GM23338 (cell line): ENCODE results near the gene CNN2. TPM values are rescaled to one million over a fixed set of nuclear protein-coding genes. Genes with fewer than 3 reads are reported as not detected.

Source experiments
- ATAC-seq: fragments of 200-7000 bp; cut with Tn5 transposase; 3 replicates; pipeline ENCODE4 v1.9.1; 2020
- DNase-seq: peaks from one replicate; pipeline ENCODE4 v3.0.0-alpha.2; 2015; ENCODE audit warnings: low spot score
- H2AFZ ChIP-seq: fragments of 200-600 bp; sonication (generic); 2 replicates; pipeline ENCODE4 v1.8.0; 2016; ENCODE audit warnings: antibody characterized with exemption, mild to moderate bottlenecking, moderate library complexity
- H3F3A ChIP-seq: fragments of 200-600 bp; sonication (generic); replicated peaks from 2 replicates; pipeline ENCODE4 v1.8.0; 2017; ENCODE audit warnings: antibody characterized with exemption, mixed run types, low read depth
- H3K27ac ChIP-seq: fragments of 200-600 bp; sonication (generic); 2 replicates; pipeline ENCODE4 v1.6.1; 2016; ENCODE audit warnings: low read depth
- H3K27me3 ChIP-seq: fragments of 200-600 bp; sonication (generic); 2 replicates; pipeline ENCODE4 v1.8.0; 2016; ENCODE audit warnings: mild to moderate bottlenecking, mixed run types, moderate library complexity; ENCODE audit not compliant: insufficient read depth
- H3K36me3 ChIP-seq: fragments of 200-600 bp; sonication (generic); 2 replicates; pipeline ENCODE4 v1.8.0; 2016; ENCODE audit warnings: mild to moderate bottlenecking; ENCODE audit not compliant: insufficient read depth
- H3K4me1 ChIP-seq: fragments of 200-600 bp; sonication (generic); 2 replicates; pipeline ENCODE4 v1.8.0; 2016; ENCODE audit warnings: mild to moderate bottlenecking, moderate library complexity; ENCODE audit not compliant: insufficient read depth
- H3K4me2 ChIP-seq: fragments of 200-600 bp; sonication (generic); 2 replicates; pipeline ENCODE4 v1.7.1; 2017; ENCODE audit warnings: mixed run types
- H3K4me3 ChIP-seq: fragments of 200-600 bp; sonication (generic); 2 replicates; pipeline ENCODE4 v1.6.1; 2016; ENCODE audit warnings: mixed run types
- H3K79me2 ChIP-seq: fragments of 200-600 bp; sonication (generic); replicated peaks from 2 replicates; pipeline ENCODE4 v1.8.0; 2017; ENCODE audit warnings: mild to moderate bottlenecking; ENCODE audit not compliant: insufficient read depth
- H3K9me2 ChIP-seq: fragments of 200-600 bp; sonication (generic); 2 replicates; pipeline ENCODE4 v1.8.0; 2017; ENCODE audit not compliant: insufficient read depth
- H4K20me1 ChIP-seq: fragments of 200-600 bp; sonication (generic); replicated peaks from 2 replicates; pipeline ENCODE4 v1.8.0; 2017; ENCODE audit warnings: mild to moderate bottlenecking; ENCODE audit not compliant: insufficient read depth
- H3K27ac Mint-ChIP-seq: 2 replicates; pipeline ENCODE4 v1.8.0; 2020; ENCODE audit warnings: inconsistent platforms, mild to moderate bottlenecking, moderate library complexity, mixed read lengths
- H3K27me3 Mint-ChIP-seq: 3 replicates; pipeline ENCODE4 v1.8.0; 2022; ENCODE audit warnings: low read depth, mild to moderate bottlenecking, moderate library complexity, mixed read lengths, inconsistent platforms; ENCODE audit not compliant: insufficient read depth, poor library complexity
- H3K36me3 Mint-ChIP-seq: 3 replicates; pipeline ENCODE4 v1.8.0; 2021; ENCODE audit warnings: low read depth, mild to moderate bottlenecking, inconsistent platforms, moderate library complexity, mixed read lengths
- H3K4me1 Mint-ChIP-seq: 3 replicates; pipeline ENCODE4 v1.8.0; 2020; ENCODE audit warnings: mild to moderate bottlenecking, inconsistent platforms, mixed read lengths
- H3K4me3 Mint-ChIP-seq: 3 replicates; pipeline ENCODE4 v1.8.0; 2021; ENCODE audit warnings: moderate library complexity, mild to moderate bottlenecking, inconsistent platforms, mixed read lengths
- H3K9me3 Mint-ChIP-seq: 3 replicates; pipeline ENCODE4 v1.8.0; 2020; ENCODE audit warnings: moderate library complexity, mild to moderate bottlenecking, inconsistent platforms, mixed read lengths
- CTCF ChIP-seq, 2 experiments: fragments of 200-600 bp in 1 of 2; sonication (generic) in 1 of 2; conservative IDR thresholded peaks; 2 replicates each; pipeline versions ENCODE4 v1.5.1 to v1.6.1; 2016 to 2017; ENCODE audit warnings: antibody characterized with exemption in 2 of 2, low read depth in 2 of 2, mild to moderate bottlenecking in 2 of 2, moderate library complexity in 1 of 2
- EZH2 ChIP-seq: fragments of 200-600 bp; sonication (generic); IDR thresholded peaks from one replicate; pipeline ENCODE4 v1.8.0; 2017; ENCODE audit warnings: antibody characterized with exemption, mild to moderate bottlenecking, low read depth; ENCODE audit not compliant: unreplicated experiment
- EZH2phosphoT487 ChIP-seq: fragments of 200-600 bp; sonication (generic); IDR thresholded peaks from one replicate; pipeline ENCODE4 v1.8.1; 2018; ENCODE audit warnings: antibody characterized with exemption; ENCODE audit not compliant: unreplicated experiment
- JUNB ChIP-seq: IDR thresholded peaks from one replicate; pipeline ENCODE4 v1.6.1; 2016; ENCODE audit warnings: antibody characterized with exemption; ENCODE audit not compliant: unreplicated experiment
- NANOG ChIP-seq: IDR thresholded peaks from 2 replicates; pipeline ENCODE4 v1.6.1; 2016; ENCODE audit warnings: antibody characterized with exemption, borderline replicate concordance
- POLR2AphosphoS5 ChIP-seq: IDR thresholded peaks from 2 replicates; pipeline ENCODE4 v1.6.1; 2016; ENCODE audit warnings: antibody characterized with exemption, low read depth
- REST ChIP-seq: IDR thresholded peaks from one replicate; pipeline ENCODE4 v1.6.1; 2018; ENCODE audit warnings: antibody characterized with exemption; ENCODE audit not compliant: unreplicated experiment
- STAT1 ChIP-seq: IDR thresholded peaks from one replicate; pipeline ENCODE4 v1.6.1; 2016; ENCODE audit warnings: antibody characterized with exemption; ENCODE audit not compliant: unreplicated experiment
- ZNF462 ChIP-seq: fragments of 250-450 bp; sonication (Bioruptor Pico); IDR thresholded peaks from 2 replicates; pipeline ENCODE4 v1.5.0; 2020; ENCODE audit warnings: mild to moderate bottlenecking, moderate library complexity
- polyA plus RNA-seq: library from polyadenylated mRNA; unstranded; fragments of >200 nt; fragmentation: Nextera tagmentation; extraction: Ambion mirVana; gene quantifications from 2 replicates; pipeline ENCODE4 v1.2.1, GENCODE V29; 2016
- total RNA-seq: library from RNA; depleted of rRNA; stranded (reverse); fragments of >200 nt; shearing (Covaris generic); gene quantifications from 2 replicates; pipeline ENCODE4 v1.2.3, GENCODE V29; 2014

Gene CNN2
- total and polyA plus RNA-seq, 2 experiments from 2014 or later: 330 to 392 TPM

- TF ChIP-seq CTCF (conservative IDR thresholded peaks at IDR 0.05; ENCODE audit: low read depth in 2 of 2): peak; percentile 36 to 61
Measured at GRCh38 chr19:1035998-1036621, 9.7 kb downstream of the CNN2 start (continued).

GRCh38 chr19:1037621-1038064 is 11.2 kb downstream of the CNN2 start:
- Histone ChIP-seq H3K4me3 (no peak overlapping the region), H2AFZ (no peak overlapping the region), H3K4me1 (peaks cover 10% of the 10 kb centered on the region), H3K9me2 (no peaks in the 10 kb centered on the region), H3K27ac (no peak overlapping the region), H3K36me3 (peaks cover 22% of the 10 kb centered on the region), H3K79me2 (peaks cover 6% of the 10 kb centered on the region; the same call in 1 of the 2 replicates), H3F3A (peaks cover 46% of the 10 kb centered on the region), H3K27me3 (no peaks in the 10 kb centered on the region), H3K4me2 (no peak overlapping the region), H4K20me1 (peaks cover 10% of the 10 kb centered on the region; the same call in 1 of the 2 replicates)
- Mint-ChIP-seq H3K9me3 (peaks cover 2% of the 10 kb centered on the region; the same call in 2 of the 3 replicates), H3K27ac (no peak overlapping the region), H3K4me1 (peaks cover 15% of the 10 kb centered on the region), H3K4me3 (no peak overlapping the region; the same call in 2 of the 3 replicates), H3K27me3 (peaks cover 46% of the 10 kb centered on the region), H3K36me3 (peaks cover 54% of the 10 kb centered on the region)
- ATAC-seq (no peak), DNase-seq (no peak)
- TF ChIP-seq CTCF (conservative IDR thresholded peaks at IDR 0.05; ENCODE audit: low read depth in 2 of 2) (no peak), JUNB (no peak), EZH2 (no peak), NANOG (no peak), POLR2AphosphoS5 (no peak), STAT1 (no peak), ZNF462 (CRISPR knock-in tag) (no peak), EZH2phosphoT487 (no peak), REST (no peak)
